GM12872 (cell line): ENCODE data around the gene RUFY1.

Experiments
- TF ChIP-seq, protein P1 (sequence below): IDR thresholded peaks from 3 replicates; pipeline ENCODE4 v1.5.1; 2011; ENCODE audit warnings: low read depth, mild to moderate bottlenecking, low read length, moderate library complexity; ENCODE audit not compliant: insufficient read depth

The RUFY1 gene, protein sequence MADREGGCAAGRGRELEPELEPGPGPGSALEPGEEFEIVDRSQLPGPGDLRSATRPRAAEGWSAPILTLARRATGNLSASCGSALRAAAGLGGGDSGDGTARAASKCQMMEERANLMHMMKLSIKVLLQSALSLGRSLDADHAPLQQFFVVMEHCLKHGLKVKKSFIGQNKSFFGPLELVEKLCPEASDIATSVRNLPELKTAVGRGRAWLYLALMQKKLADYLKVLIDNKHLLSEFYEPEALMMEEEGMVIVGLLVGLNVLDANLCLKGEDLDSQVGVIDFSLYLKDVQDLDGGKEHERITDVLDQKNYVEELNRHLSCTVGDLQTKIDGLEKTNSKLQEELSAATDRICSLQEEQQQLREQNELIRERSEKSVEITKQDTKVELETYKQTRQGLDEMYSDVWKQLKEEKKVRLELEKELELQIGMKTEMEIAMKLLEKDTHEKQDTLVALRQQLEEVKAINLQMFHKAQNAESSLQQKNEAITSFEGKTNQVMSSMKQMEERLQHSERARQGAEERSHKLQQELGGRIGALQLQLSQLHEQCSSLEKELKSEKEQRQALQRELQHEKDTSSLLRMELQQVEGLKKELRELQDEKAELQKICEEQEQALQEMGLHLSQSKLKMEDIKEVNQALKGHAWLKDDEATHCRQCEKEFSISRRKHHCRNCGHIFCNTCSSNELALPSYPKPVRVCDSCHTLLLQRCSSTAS

DNA sequence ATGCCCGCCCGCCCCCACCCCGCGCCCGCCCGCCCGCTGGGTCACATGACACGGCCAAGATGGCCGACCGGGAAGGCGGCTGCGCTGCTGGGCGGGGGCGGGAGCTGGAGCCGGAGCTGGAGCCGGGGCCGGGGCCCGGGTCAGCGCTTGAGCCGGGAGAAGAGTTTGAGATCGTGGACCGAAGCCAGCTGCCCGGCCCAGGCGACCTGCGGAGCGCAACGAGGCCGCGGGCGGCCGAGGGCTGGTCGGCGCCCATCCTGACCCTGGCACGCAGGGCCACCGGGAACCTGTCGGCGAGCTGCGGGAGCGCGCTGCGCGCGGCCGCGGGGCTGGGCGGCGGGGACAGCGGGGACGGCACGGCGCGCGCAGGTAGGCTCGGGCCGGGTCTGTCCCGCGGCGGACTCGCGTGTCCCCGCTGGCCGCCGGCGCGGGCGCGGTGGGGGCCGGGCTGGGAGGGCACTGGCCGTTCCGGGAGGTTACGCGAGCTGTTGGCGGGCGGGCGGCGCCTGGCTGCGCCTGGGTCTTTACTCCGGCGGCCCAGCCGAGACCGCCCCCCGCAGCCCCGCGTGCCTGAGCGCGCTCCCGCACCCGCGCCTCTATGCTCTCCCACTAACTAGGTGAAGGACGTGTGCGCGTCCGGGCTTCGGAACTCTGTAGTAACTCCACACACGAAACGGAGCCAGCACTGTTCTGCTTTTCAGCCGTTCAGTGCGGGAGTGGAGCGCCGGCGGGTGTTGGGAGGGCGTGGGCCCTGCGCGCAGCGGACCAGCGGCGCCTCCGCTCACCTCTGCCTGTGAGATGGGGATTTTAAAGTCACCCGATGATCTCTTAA is at the start of gene RUFY1:
RUFY1 (plus strand) TSS at position 44 of the 832 bp plus-strand sequence; CDS start at position 60, 16 bp downstream.
- TF ChIP-seq, protein P1, sequence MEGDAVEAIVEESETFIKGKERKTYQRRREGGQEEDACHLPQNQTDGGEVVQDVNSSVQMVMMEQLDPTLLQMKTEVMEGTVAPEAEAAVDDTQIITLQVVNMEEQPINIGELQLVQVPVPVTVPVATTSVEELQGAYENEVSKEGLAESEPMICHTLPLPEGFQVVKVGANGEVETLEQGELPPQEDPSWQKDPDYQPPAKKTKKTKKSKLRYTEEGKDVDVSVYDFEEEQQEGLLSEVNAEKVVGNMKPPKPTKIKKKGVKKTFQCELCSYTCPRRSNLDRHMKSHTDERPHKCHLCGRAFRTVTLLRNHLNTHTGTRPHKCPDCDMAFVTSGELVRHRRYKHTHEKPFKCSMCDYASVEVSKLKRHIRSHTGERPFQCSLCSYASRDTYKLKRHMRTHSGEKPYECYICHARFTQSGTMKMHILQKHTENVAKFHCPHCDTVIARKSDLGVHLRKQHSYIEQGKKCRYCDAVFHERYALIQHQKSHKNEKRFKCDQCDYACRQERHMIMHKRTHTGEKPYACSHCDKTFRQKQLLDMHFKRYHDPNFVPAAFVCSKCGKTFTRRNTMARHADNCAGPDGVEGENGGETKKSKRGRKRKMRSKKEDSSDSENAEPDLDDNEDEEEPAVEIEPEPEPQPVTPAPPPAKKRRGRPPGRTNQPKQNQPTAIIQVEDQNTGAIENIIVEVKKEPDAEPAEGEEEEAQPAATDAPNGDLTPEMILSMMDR, result no peak

DNA sequence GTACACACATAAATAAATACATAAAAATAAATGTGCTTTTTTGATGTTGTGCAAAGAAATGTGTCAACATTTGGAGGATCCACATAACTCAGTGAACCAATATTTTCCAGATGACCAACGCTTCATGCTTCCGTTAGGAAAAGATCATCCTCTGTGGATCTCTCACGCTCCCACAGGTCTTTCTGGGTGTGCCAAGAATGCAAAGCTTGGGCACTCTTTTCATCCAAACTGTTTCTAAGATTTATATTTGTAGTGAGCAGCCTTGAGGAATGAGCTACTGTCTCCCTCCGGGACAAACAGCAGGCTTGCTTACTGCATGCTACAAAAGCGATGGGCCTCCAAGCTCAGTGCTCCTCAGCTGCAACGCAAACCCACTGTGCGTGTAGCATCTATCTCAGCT is 46.2 kb upstream of the RUFY1 start:
- TF ChIP-seq, protein P1, result no peak

DNA sequence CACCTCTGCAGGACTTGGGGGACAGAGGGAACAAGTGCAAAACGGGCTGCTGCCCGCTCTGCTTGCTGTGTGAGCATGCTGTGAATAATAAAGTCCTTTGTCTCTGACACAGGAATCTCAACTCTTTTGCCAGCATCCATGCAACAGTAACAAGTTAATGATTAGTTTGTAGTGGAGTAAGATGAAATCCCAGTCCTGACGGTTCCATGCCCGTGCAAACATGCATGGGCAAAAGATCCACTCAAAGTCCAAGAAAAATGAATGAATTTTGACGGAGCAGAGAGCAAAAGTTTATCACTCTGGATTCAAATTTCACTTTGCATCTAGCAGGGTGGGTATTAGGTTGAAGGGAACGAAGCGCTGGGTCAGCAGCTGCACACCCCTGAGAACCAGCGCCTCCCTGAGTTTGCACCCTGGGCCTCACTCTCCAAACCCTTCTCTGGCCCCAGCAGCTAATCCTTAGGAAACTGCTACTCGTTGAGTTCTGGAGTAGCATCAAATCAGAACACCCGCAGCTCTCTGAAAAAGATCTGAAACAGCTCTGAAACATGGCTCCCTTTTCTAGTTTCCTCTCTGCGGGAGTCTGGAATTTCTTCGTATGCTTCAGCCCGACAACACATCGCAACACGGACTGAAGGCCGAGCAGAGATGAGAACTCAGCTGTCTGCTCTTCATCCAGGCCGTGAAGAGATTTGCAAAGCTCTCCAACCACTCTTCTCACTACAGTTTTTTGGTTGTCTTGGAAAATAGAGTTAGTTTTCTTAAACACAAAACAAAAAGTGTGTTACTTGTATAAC is 45.6 kb upstream of the RUFY1 start:
- TF ChIP-seq, protein P1, result no peak

DNA sequence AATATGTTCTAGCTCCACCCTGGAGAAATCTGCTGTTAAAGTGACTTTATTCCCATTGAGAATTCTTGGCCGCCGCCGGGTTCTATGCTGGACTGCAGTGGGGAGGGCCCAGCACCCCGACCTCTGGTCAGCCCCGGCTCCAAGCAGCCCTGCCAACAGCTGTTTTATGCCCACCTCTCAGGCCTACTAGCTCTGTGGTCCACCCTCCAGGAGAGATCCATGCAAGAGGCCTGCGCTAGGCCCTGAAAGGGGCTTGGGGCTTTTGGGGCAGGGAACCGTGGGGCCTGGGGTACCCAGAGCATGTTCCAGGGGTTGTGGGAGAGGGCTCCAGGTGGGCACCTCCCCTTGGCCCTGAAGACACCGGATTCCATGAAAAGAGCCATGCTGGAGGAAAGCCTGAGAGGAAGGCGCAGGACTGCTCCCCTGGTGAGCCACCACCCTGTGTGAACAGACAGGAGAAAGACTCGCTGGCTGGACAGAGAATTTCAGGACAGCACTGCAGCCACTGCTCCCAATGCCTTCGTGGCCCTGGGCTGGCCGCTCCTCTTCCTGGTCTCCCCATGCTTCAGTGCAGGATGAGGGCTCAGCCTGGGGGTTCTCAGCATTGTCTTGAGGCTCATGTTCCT is 44.6 kb upstream of the RUFY1 start:
- TF ChIP-seq, protein P1, result no peak

DNA sequence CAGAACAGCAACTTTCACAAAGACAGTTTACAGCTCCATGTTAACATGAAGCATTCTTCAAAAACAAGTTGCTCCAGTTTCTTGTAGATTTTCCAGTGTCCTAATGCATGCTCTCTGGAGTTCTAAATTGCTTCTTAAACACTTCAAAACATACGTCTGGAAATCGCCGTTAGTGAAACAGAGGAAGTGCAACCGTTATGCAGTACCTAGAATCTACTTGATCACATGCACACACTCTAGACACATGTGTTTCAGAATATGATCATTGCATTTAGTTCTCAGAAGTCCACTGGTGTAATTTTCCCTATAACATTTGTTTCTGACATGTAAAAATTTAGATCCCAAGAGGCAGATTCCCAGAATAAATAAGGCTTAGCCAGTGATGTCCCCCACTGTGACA is 41.1 kb upstream of the RUFY1 start:
- TF ChIP-seq, protein P1, result no peak

DNA sequence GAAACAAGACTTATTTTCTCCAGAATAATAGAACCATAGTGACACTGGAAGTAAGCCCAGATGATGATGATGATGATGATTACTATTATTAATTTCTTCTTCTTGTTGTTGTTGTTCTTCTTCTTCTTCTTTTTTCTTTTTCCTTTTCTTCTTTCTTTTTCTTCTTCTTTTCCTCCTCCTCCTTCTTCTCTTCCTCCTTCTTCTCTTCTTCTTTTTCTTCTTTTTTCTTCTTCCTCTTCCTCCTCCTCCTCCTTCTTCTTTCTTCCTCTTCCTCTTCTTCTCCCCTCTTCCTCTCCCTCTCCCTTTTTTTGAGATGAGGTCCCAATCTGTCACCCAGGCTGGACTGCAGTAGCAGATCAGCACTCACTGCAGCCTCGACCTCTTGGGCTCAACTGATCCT is 40.5 kb upstream of the RUFY1 start:
- TF ChIP-seq, protein P1, result no peak
